ENCODE data around the gene KIN.

KIN gene

DNA sequence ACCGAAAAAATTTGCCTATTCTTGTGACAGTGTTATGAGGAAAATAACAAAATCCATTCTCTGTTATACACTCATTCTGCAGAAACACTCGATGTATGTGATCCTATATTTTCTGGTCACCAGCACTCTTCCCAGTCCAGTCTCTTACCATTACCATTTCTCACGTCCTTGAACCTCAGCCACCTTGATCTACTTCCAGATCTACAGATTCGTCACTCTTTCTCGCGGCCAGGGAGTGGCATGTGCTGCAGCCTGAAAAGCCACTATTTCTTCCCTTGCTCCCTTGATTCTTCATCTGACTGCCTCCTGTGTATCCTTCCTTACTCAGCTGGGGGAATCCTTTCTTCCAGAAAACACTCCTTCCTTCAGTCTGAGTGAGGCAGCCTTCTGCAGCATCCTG lies 16.4 kb upstream of the KIN start:
- ChIA-PET CTCF (no interaction called here), POLR2A (interaction anchor here (2.0 kb wide), 1 partner anchor 14 kb away, joined by 5 read pairs; the partner anchor contains the start of gene TAF3)
- no peak for TF ChIP-seq FOXM1 (IDR thresholded peaks at IDR 0.05; ENCODE audit: borderline replicate concordance)
- no peak for TF ChIP-seq LEF1 (IDR thresholded peaks at IDR 0.05; ENCODE audit: borderline replicate concordance)
- TF ChIP-seq HDGF (IDR thresholded peaks at IDR 0.05; ENCODE audit: borderline replicate concordance) = no peak
- TF ChIP-seq CTBP1 (IDR thresholded peaks at IDR 0.05; ENCODE audit: borderline replicate concordance) = no peak
- no peak for TF ChIP-seq BHLHE40 (IDR thresholded peaks at IDR 0.05; ENCODE audit: borderline replicate concordance)
- TF ChIP-seq ELF4 (IDR thresholded peaks at IDR 0.05) = no peak
- no peak for TF ChIP-seq TARDBP (IDR thresholded peaks at IDR 0.05)
- DNase-seq (ENCODE audit: extremely low spot score) = no peak

DNA sequence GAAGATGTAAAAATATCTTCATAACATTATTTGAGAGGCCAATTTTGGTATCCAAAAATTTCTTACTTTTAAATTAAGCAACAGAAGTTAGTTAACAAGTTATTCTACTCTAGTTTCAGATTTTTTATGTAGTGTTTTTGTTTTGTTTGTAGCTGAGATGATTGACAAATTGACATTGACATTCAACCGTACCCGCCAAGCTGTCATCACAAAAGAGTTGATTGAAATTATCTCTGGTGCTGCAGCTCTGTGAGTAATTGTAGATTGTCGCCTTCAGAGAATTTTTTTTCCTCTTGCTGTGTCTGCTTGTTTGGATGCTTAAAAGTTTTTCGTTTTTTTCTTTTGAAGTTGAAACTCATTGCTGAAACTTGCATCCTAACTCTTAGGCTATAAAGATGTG lies 14.8 kb upstream of the KIN start:
- CTCF ChIA-PET = no interaction called here
- POLR2A ChIA-PET = no interaction called here

DNA sequence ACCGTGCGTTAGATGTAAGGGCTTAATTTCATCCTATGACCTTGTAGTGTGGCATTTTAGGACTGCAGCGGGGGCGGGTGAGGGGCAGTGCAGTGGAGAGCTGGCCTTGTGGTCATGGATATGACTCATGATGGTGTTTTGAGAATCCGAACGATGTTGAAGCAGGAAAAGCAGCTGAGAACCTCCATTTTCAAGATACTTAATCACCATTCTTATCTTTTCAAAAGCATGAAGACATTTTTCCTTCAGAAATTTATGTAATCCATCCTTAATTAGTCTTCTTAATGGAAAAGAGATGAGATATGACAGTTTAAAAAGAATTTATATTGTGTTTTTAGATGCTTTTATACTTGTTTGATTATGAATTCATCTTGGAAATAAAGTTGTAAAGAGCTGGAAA lies 9.8 kb upstream of the KIN start:
- TF ChIP-seq HDGF (IDR thresholded peaks at IDR 0.05; ENCODE audit: borderline replicate concordance) = no peak
- TF ChIP-seq SUZ12 (IDR thresholded peaks at IDR 0.05) = no peak
- no peak for TF ChIP-seq SP1 (IDR thresholded peaks at IDR 0.05)
- ChIA-PET CTCF (no interaction called here), POLR2A (interaction anchor here (2.6 kb wide), 1 partner anchor 10 kb away, joined by 12 read pairs; the partner anchor contains the start of genes ATP5F1C and KIN)
- DNase-seq (ENCODE audit: extremely low spot score) = no peak

More for the DNA sequence above, 14.8 kb upstream of the KIN start:
- DNase-seq (ENCODE audit: extremely low spot score) = no peak
- TF ChIP-seq LEF1 (IDR thresholded peaks at IDR 0.05; ENCODE audit: borderline replicate concordance) = no peak
- no peak for TF ChIP-seq NFRKB (IDR thresholded peaks at IDR 0.05)
- TF ChIP-seq CTBP1 (IDR thresholded peaks at IDR 0.05; ENCODE audit: borderline replicate concordance) = no peak
- TF ChIP-seq BHLHE40 (IDR thresholded peaks at IDR 0.05; ENCODE audit: borderline replicate concordance) = no peak
- TF ChIP-seq FOXK2 (IDR thresholded peaks at IDR 0.05) = no peak
- TF ChIP-seq SP1 (IDR thresholded peaks at IDR 0.05) = no peak
- TF ChIP-seq FOXM1 (IDR thresholded peaks at IDR 0.05; ENCODE audit: borderline replicate concordance) = no peak
- TF ChIP-seq HDGF (IDR thresholded peaks at IDR 0.05; ENCODE audit: borderline replicate concordance) = no peak
- TF ChIP-seq, protein P1, sequence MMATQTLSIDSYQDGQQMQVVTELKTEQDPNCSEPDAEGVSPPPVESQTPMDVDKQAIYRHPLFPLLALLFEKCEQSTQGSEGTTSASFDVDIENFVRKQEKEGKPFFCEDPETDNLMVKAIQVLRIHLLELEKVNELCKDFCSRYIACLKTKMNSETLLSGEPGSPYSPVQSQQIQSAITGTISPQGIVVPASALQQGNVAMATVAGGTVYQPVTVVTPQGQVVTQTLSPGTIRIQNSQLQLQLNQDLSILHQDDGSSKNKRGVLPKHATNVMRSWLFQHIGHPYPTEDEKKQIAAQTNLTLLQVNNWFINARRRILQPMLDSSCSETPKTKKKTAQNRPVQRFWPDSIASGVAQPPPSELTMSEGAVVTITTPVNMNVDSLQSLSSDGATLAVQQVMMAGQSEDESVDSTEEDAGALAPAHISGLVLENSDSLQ (IDR thresholded peaks at IDR 0.05) = no peak
- no peak for TF ChIP-seq ELF4 (IDR thresholded peaks at IDR 0.05)
- no peak for TF ChIP-seq SUZ12 (IDR thresholded peaks at IDR 0.05)
- no peak for TF ChIP-seq TARDBP (IDR thresholded peaks at IDR 0.05)
- TF ChIP-seq L3MBTL2 (conservative IDR thresholded peaks at IDR 0.05) = no peak
- TF ChIP-seq FOXA1 (IDR thresholded peaks at IDR 0.05) = no peak
- TF ChIP-seq ARNT (IDR thresholded peaks at IDR 0.05) = no peak
- no peak for TF ChIP-seq ZNF384 (IDR thresholded peaks at IDR 0.05)

DNA sequence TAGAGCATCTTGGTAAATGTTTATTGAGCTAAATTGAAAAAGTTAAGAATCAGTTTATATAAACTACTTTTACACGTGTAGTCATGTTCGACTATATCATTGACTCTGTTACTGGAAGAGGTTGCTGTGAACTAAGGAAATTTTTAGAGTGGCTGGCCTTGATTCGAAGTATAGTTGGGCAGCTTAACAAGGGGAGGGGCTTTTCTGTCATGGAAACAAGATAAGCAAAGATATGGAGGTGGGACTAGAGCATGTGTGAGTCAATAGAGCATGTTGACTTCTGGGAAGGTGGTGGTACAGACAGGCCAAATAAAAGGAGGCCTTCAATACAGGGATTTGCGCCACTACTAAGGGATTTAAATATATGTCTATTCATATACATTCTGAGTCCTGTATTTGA lies 7.8 kb upstream of the KIN start:
- TF ChIP-seq L3MBTL2 (conservative IDR thresholded peaks at IDR 0.05) = no peak
- TF ChIP-seq CTBP1 (IDR thresholded peaks at IDR 0.05; ENCODE audit: borderline replicate concordance) = no peak
- TF ChIP-seq FOXK2 (IDR thresholded peaks at IDR 0.05) = no peak
- TF ChIP-seq SUZ12 (IDR thresholded peaks at IDR 0.05) = no peak
- no peak for TF ChIP-seq HDGF (IDR thresholded peaks at IDR 0.05; ENCODE audit: borderline replicate concordance)
- TF ChIP-seq FOXM1 (IDR thresholded peaks at IDR 0.05; ENCODE audit: borderline replicate concordance) = no peak
- no peak for TF ChIP-seq TARDBP (IDR thresholded peaks at IDR 0.05)
- TF ChIP-seq NFRKB (IDR thresholded peaks at IDR 0.05) = no peak
- TF ChIP-seq ARNT (IDR thresholded peaks at IDR 0.05) = no peak
- TF ChIP-seq FOXA1 (IDR thresholded peaks at IDR 0.05) = no peak
- TF ChIP-seq BHLHE40 (IDR thresholded peaks at IDR 0.05; ENCODE audit: borderline replicate concordance) = no peak
- TF ChIP-seq ELF4 (IDR thresholded peaks at IDR 0.05) = no peak
- no peak for TF ChIP-seq LEF1 (IDR thresholded peaks at IDR 0.05; ENCODE audit: borderline replicate concordance)
- no peak for TF ChIP-seq SP1 (IDR thresholded peaks at IDR 0.05)
- TF ChIP-seq, protein P1 (IDR thresholded peaks at IDR 0.05) = no peak
- TF ChIP-seq ZNF384 (IDR thresholded peaks at IDR 0.05) = no peak
- ChIA-PET CTCF (interaction anchor here (0.6 kb wide), 1 partner anchor 659 kb away, joined by 3 read pairs; no protein-coding TSS in a partner anchor), POLR2A (interaction anchor here (2.6 kb wide), 1 partner anchor 8 kb away, joined by 12 read pairs; the partner anchor contains the start of genes ATP5F1C and KIN)
- peak; percentile 23 for DNase-seq (ENCODE audit: extremely low spot score)

DNA sequence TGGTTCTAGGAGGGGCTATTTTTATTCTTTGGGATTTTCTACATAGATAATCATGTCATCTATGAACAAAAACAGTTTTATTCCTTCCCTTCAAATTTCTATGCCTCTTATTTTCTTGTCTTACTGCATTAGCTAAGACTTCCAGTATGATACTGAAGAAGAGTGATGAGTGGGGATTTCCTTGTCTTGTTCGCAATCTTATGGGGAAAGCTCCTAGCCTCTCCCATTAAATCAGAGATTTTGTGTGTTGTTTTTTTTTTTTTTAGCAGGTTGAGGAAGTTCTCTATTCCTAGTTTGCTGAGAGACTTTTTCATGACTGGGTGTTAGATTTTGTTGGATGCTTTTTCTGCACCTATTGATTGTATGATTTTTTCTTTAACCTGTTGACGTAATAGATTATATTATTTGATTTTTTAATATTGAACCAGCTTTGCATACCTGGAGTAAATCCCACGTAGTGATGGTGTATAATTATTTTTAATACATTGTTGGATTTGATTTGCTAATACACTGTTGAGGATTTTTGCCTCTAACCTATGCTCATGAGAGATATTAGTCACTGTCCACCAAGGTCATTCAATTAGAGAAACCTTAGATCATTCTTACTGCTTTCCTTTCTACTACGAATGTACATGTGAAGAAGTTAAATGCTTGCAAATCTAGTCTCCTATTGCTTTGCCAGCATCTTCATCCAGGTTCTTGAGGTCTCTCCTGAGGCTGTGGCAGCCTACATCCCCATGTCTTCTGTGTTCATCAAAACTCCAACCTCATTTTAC lies 6.6 kb upstream of the KIN start:
- TF ChIP-seq BHLHE40 (IDR thresholded peaks at IDR 0.05; ENCODE audit: borderline replicate concordance) (no peak), ARNT (IDR thresholded peaks at IDR 0.05) (no peak), FOXK2 (IDR thresholded peaks at IDR 0.05) (no peak), SUZ12 (IDR thresholded peaks at IDR 0.05) (no peak), TARDBP (IDR thresholded peaks at IDR 0.05) (no peak), FOXA1 (IDR thresholded peaks at IDR 0.05) (no peak), CTBP1 (IDR thresholded peaks at IDR 0.05; ENCODE audit: borderline replicate concordance) (no peak), SP1 (IDR thresholded peaks at IDR 0.05) (no peak), ELF4 (IDR thresholded peaks at IDR 0.05) (no peak), HDGF (IDR thresholded peaks at IDR 0.05; ENCODE audit: borderline replicate concordance) (no peak), LEF1 (IDR thresholded peaks at IDR 0.05; ENCODE audit: borderline replicate concordance) (no peak), FOXM1 (IDR thresholded peaks at IDR 0.05; ENCODE audit: borderline replicate concordance) (no peak), NFRKB (IDR thresholded peaks at IDR 0.05) (no peak), ZNF384 (IDR thresholded peaks at IDR 0.05) (no peak), L3MBTL2 (conservative IDR thresholded peaks at IDR 0.05) (no peak)
- TF ChIP-seq, protein P1 (IDR thresholded peaks at IDR 0.05) = no peak
- DNase-seq (ENCODE audit: extremely low spot score) = no peak
- POLR2A ChIA-PET = no interaction called here
- CTCF ChIA-PET = no interaction called here
